ENCODE results near the gene CCDC120. TPM values are rescaled to one million over a fixed set of nuclear protein-coding genes. Genes with fewer than 3 reads are reported as not detected.

CCDC120 gene
- total RNA-seq, 1 experiment from 2014 or later = 11.0 TPM

DNA sequence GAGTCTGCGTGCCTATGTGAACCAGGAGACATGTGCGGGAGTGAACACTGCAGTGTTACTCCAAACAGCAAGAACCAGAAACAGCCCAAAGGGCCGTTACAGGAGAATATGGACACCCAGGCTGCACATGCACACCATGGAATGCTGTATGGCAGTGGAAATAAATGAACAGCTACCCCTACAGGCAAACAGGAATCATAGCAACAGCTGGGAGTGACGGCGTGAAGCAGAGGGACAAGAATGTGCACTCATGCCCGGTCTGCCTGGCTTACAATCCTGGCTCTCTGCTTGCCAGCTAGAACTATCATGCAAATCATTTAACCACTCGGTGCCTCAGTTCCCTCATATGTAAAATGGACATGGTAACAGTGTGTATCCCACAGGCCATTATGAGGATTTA lies 48.1 kb downstream of the CCDC120 start:
- H3K36me3 ChIP-seq (ENCODE audit: control insufficient read depth, insufficient read depth, low read length) = no peaks in the 10 kb centered on the region
- in situ Hi-C loops (cut with HindIII; ENCODE audit: low pct_unique_long_range_greater_than_20kb, low sequenced_read_pairs) = no loop called here
- ATAC-seq = peak; percentile 83
- intact Hi-C loops (cut with micrococcal nuclease; ENCODE audit: unreplicated experiment) = no loop called here
- no TSS peak for BruUV-seq (replicated peaks)
- no peak for DNase-seq (ENCODE audit: low read depth, low spot score)
- POLR2A ChIA-PET = interaction anchor here (0.7 kb wide), 1 partner anchor 115 kb away, joined by 3 read pairs; no protein-coding TSS in a partner anchor
- H3K27me3 ChIP-seq (ENCODE audit: control insufficient read depth, insufficient read depth, low read length) = no peaks in the 10 kb centered on the region
- CTCF ChIA-PET = interaction anchor here (0.6 kb wide), 1 partner anchor 260 kb away, joined by 3 read pairs; no protein-coding TSS in a partner anchor
- TF ChIP-seq POLR2AphosphoS5 (IDR thresholded peaks at IDR 0.05; ENCODE audit: low read depth, low read length) (no peak), TCF7L2 (IDR thresholded peaks at IDR 0.05; ENCODE audit: low read depth, low read length) (no peak), SIN3A (IDR thresholded peaks at IDR 0.05; ENCODE audit: borderline replicate concordance, insufficient read depth, low read depth, low read length) (no peak)
- TF ChIP-seq, protein P1, sequence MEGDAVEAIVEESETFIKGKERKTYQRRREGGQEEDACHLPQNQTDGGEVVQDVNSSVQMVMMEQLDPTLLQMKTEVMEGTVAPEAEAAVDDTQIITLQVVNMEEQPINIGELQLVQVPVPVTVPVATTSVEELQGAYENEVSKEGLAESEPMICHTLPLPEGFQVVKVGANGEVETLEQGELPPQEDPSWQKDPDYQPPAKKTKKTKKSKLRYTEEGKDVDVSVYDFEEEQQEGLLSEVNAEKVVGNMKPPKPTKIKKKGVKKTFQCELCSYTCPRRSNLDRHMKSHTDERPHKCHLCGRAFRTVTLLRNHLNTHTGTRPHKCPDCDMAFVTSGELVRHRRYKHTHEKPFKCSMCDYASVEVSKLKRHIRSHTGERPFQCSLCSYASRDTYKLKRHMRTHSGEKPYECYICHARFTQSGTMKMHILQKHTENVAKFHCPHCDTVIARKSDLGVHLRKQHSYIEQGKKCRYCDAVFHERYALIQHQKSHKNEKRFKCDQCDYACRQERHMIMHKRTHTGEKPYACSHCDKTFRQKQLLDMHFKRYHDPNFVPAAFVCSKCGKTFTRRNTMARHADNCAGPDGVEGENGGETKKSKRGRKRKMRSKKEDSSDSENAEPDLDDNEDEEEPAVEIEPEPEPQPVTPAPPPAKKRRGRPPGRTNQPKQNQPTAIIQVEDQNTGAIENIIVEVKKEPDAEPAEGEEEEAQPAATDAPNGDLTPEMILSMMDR (IDR thresholded peaks at IDR 0.05) = no peak; the same call in 1 of the 2 replicates
- TF ChIP-seq, protein P2, sequence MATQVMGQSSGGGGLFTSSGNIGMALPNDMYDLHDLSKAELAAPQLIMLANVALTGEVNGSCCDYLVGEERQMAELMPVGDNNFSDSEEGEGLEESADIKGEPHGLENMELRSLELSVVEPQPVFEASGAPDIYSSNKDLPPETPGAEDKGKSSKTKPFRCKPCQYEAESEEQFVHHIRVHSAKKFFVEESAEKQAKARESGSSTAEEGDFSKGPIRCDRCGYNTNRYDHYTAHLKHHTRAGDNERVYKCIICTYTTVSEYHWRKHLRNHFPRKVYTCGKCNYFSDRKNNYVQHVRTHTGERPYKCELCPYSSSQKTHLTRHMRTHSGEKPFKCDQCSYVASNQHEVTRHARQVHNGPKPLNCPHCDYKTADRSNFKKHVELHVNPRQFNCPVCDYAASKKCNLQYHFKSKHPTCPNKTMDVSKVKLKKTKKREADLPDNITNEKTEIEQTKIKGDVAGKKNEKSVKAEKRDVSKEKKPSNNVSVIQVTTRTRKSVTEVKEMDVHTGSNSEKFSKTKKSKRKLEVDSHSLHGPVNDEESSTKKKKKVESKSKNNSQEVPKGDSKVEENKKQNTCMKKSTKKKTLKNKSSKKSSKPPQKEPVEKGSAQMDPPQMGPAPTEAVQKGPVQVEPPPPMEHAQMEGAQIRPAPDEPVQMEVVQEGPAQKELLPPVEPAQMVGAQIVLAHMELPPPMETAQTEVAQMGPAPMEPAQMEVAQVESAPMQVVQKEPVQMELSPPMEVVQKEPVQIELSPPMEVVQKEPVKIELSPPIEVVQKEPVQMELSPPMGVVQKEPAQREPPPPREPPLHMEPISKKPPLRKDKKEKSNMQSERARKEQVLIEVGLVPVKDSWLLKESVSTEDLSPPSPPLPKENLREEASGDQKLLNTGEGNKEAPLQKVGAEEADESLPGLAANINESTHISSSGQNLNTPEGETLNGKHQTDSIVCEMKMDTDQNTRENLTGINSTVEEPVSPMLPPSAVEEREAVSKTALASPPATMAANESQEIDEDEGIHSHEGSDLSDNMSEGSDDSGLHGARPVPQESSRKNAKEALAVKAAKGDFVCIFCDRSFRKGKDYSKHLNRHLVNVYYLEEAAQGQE (IDR thresholded peaks at IDR 0.05; ENCODE audit: insufficient read depth in 1 of 2, low read depth in 2 of 2, low read length in 1 of 2) = no peak
- no peak overlapping the region for H3K4me3 ChIP-seq (ENCODE audit: low read depth in 2 of 2, low read length in 2 of 2)
- H3K4me1 ChIP-seq (ENCODE audit: control insufficient read depth, insufficient read depth, low read length) = no peaks in the 10 kb centered on the region
- H3K27ac ChIP-seq (ENCODE audit: low read length) = no peak overlapping the region
- H3K9me3 ChIP-seq (ENCODE audit: control insufficient read depth, insufficient read depth, low read depth, low read length) = no peaks in the 10 kb centered on the region

DNA sequence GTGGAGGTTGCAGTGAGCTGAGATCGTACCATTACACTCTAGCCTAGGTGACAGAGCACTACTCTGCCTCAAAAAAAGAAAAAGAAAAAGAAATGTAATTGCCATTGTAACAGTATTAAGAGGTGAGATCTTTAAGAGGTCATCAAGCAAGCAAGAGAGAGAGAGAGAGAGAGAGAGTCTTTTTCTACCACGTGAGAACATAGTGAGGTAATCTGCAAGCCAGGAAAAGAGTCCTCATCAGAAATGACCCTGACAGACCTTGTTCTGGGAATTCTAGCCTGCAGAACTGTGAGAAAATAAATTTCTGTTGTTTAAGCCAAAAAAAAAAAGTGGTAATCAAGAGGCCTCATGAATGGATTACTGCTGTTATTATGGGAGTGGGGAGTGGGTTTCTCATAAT lies 49.8 kb downstream of the CCDC120 start:
- no peak overlapping the region for H3K4me3 ChIP-seq (ENCODE audit: low read depth in 2 of 2, low read length in 2 of 2)
- ATAC-seq (no peak), DNase-seq (ENCODE audit: low read depth, low spot score) (no peak)
- no peak overlapping the region for H3K27ac ChIP-seq (ENCODE audit: low read length)
- no peaks in the 10 kb centered on the region for H3K4me1 ChIP-seq (ENCODE audit: control insufficient read depth, insufficient read depth, low read length)
- H3K27me3 ChIP-seq (ENCODE audit: control insufficient read depth, insufficient read depth, low read length) = no peaks in the 10 kb centered on the region
- TF ChIP-seq, protein P1 (IDR thresholded peaks at IDR 0.05) = no peak
- TF ChIP-seq SIN3A (IDR thresholded peaks at IDR 0.05; ENCODE audit: borderline replicate concordance, insufficient read depth, low read depth, low read length) (no peak), POLR2AphosphoS5 (IDR thresholded peaks at IDR 0.05; ENCODE audit: low read depth, low read length) (no peak)
- ChIA-PET CTCF (no interaction called here), POLR2A (no interaction called here)
- intact Hi-C loops (cut with micrococcal nuclease; ENCODE audit: unreplicated experiment) (no loop called here), in situ Hi-C loops (cut with HindIII; ENCODE audit: low pct_unique_long_range_greater_than_20kb, low sequenced_read_pairs) (no loop called here)
- H3K36me3 ChIP-seq (ENCODE audit: control insufficient read depth, insufficient read depth, low read length) = peaks cover 3% of the 10 kb centered on the region; the same call in 1 of the 2 replicates
- no peaks in the 10 kb centered on the region for H3K9me3 ChIP-seq (ENCODE audit: control insufficient read depth, insufficient read depth, low read depth, low read length)
- BruUV-seq (replicated peaks) = no TSS peak

Measured in Panc1 (cell line).